Measurements from ENCODE around the gene CIC.

The CIC gene

GRCh38 chr19:42268704-42269477, at the start of gene CIC:
Gene CIC (plus strand): TSS chr19:42269252. CDS start chr19:42271784, 2,532 bp downstream.
- DNase-seq, result peak; percentile 99

DNA sequence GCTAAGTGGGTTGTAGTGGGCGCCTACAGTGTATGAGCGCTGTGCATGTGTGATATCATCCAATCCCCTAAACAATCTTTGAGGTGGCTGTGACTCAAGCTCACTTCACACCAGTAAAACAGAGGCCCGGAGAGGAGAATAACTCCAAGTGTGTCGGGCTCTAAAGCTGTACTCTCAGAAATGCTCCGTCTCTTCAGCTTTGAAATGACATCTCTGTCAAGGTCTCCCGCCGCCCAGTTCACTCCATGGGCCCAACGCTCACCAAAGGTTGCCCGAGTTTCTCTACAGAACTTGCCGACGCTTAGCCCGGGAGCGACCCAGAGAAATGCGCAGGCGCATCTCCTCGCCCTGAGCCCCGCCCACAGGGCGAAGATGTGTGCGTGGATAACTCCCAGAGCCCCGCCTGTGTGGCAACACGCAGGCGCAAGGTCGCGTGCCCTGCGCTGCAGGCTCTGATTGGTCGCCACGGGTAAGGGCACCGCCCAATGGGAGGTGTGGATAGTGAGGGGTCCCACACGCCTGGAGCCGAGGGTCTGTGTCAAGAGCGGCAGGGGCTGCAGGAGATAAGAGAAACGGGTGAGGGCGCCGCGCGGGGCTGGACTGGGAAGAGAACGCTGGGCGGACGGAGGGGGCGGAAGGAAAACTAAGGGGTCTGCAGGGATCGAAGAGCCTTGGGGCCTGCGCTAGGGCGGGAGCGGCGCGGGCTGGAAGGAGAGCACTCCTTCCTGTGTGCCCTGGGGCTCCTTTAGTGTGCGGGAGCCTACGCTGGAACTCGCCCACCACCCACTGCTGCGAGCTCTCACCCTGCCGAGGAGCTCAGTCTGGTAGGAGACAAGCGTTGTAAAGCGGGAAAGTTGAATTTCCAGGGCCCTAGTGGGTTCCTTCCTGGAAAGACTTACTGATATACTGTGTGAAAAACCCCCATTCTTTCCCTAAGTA, 49.0 kb upstream of the CIC start, which contains the start of gene ZNF526:
Gene ZNF526, plus strand, starts transcription at position 501 of the 939 bp plus-strand sequence. CDS start 4,092 bp downstream, outside the sequence.
- DNase-seq, result peak; percentile 94

- no peak for DNase-seq
Measured at GRCh38 chr19:42220751-42221097, 48.3 kb upstream of the CIC start.

DNA sequence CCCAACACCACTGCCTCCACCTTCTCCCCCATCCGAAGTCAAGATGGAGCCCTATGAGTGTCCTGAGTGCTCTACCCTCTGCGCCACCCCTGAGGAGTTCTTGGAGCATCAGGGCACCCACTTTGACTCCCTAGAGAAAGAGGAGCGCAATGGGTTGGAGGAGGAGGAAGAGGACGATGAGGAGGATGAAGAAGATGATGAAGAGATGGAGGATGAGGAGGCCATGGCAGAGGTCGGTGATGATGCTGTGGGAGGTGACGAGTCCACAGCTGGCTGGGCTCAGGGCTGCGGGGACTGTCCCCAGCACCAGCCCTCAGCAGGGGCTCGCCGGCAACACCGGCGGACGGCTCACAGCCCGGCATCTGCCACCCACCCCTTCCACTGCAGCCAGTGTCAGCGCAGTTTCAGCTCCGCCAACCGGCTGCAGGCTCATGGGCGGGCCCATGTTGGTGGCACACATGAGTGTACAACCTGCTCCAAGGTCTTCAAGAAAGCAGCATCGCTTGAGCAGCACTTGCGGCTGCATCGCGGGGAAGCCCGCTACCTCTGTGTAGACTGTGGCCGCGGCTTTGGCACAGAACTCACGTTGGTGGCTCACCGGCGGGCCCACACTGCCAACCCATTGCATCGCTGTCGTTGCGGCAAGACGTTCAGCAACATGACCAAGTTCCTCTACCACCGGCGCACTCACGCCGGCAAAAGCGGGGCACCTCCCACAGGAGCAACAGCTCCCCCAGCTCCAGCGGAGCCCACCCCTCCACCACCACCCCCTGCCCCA, 43.9 kb upstream of the CIC start:
- DNase-seq, result no peak

- no peak for DNase-seq
Measured at GRCh38 chr19:42225718-42226292, 43.2 kb upstream of the CIC start.

DNA sequence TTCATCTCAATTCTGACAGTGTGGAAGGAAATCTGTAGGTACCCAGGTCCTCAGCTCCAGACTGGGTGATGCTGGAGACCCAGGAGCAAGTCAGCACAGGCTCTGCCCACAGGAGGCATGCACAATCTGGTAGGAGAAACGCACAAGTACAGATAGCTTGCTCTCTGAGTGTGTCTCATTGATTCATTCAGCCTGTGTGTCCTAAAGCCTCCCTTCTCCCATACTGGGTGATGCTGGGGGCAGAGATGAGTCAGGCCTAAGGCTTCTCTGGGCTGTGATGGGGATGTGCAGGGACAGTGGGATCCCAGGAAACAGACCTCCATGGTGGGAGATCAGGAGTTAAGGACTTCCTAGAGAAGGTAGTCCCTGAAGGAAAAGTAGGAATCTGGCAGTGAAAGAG, 42.2 kb upstream of the CIC start:
- DNase-seq, result no peak

GRCh38 chr19:42228641-42229040, 40.4 kb upstream of the CIC start:
- no peak for DNase-seq

- DNase-seq, result no peak
Measured at GRCh38 chr19:42229301-42229854, 39.7 kb upstream of the CIC start.

GRCh38 chr19:42229855-42230351, 39.1 kb upstream of the CIC start:
- no peak for DNase-seq

- DNase-seq, result no peak
Measured at GRCh38 chr19:42230571-42230970, 38.5 kb upstream of the CIC start.

DNA sequence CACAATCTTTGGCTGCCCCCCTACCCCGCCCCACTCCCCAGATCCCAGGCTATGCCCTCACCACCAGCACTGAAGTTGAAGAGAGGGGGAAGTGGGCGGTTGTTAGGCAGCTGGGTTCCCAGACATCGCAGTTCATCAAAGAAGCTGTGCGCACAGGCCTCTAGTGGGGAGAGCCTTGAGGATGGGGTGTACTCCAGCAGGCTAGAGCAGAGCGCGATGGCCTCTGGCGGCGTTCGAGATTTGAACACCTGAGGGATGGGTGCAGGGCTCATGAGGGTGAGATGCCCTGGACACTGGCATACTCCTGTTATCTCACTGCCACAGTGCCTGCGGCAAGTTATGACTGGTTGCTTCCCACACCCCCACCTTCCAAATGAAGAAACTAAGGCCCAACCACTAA, 36.6 kb upstream of the CIC start:
- DNase-seq, result no peak

GRCh38 chr19:42233106-42233505, 35.9 kb upstream of the CIC start:
- DNase-seq, result no peak

- no peak for DNase-seq
Measured at GRCh38 chr19:42233678-42234292, 35.3 kb upstream of the CIC start.

- DNase-seq, result no peak
Measured at GRCh38 chr19:42234364-42234763, 34.7 kb upstream of the CIC start.

- no peak for DNase-seq
Measured at GRCh38 chr19:42235181-42235580, 33.9 kb upstream of the CIC start.

DNA sequence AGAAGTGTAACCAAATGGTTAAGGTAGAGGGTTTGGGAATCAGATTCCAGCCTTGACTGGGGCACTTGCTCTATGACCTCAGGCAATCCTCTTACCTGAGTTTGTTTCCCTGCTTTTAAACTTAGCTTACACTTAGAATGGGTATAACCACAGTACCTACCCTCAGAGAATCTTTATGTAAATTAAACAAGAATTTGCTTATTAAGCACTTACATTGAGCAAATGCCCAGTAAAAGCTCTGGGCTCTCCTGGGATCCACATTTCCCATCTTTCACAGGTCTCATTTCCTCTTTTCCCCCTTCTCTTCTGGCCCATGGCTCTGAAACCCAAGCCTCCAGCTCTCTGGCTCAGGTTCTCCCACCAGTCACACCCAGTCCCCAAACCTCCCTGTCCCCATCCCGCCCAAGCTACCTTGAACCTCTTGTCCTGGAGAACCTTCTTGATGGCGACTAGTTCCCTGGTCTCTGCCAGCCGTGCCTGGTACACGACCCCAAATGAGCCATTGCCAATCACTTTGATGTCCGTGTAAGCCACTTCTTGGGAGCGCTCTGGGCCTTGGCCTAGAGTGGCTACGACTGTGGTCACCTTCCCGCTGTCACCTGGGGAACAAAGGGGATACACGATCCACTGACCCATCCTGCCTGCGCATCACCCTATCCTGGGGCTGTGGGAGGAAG, 29.4 kb upstream of the CIC start:
- DNase-seq, result no peak

GRCh38 chr19:42241279-42241678, 27.8 kb upstream of the CIC start:
- DNase-seq, result no peak

- DNase-seq, result no peak
Measured at GRCh38 chr19:42242069-42242511, 27.0 kb upstream of the CIC start.

DNA sequence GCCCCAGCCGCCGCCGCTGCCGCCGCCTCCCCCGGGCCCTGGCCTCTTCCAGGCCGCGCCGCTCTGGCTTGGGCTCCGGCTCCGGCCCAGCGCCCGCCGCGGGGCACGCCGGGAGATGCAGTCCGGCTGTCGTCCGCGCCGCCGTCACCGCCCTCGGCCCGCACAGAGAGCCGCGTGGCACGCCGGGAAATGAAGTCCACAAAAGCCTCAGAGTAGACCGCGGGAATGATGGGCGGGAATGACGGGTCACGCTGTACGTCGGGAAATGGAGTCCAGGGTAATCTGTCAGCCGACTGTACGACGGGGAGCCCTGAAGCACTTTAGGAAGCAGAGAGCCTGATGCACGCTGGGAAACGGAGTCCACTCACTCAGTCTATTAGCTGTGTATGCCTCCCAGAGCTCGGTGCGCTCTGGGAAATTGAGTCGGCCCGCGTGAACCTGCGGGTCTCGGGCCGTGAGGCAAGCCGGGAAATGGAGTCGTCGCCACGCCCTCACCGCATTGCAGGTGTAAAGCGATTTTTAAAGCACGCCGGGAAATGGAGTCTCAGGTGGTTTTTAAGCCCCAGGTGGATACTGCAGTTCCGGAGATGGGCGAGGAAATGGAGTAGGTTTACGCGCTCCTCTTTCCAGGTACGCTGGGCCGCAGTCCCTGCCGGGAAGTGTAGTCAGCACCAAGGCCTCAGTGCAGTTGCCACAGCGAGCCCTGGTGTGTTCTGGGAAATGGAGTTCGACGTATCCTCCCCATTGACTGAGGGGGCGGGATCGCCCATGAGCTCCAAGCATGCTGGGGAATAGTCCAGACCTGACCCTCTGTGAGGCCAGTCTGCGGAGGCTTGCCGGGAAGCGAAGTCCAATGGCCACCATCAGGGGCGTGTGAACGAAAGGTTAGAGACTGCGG, 26.3 kb upstream of the CIC start, which contains the start of gene GSK3A:
Gene GSK3A, minus strand, starts transcription at position 91 of the 898 bp plus-strand sequence. CDS start 137 bp downstream, outside the sequence.
- DNase-seq, result peak; percentile 93
